ENCODE data around the gene NCOR1. TPM values are rescaled to one million over a fixed set of nuclear protein-coding genes. Genes with fewer than 3 reads are reported as not detected.
A peak's percentile ranks its signal among the peaks of the same experiment; 100 is the strongest.
"Not testable (repeated sequence)": the region's sequence is repeated elsewhere in the genome, so short reads cannot be mapped to it uniquely, and the experiment has no call there.

Gene NCOR1
- polyA plus RNA-seq, 1 of the 3 experiments (the other 2 are of a cell fraction) = 42.1 TPM

- Histone ChIP-seq H3K4me2 (no peak overlapping the region), H3K27ac (ENCODE audit: low read depth in 2 of 2, low read length in 1 of 2) (no peak overlapping the region), H4K20me1 (ENCODE audit: insufficient read depth) (peaks cover 61% of the 10 kb centered on the region), H3K4me3 (ENCODE audit: low read depth in 2 of 2, low read length in 1 of 2) (no peak overlapping the region), H3K9ac (no peak overlapping the region), H3F3A (replicated peaks; ENCODE audit: insufficient read depth) (peaks cover 15% of the 10 kb centered on the region), H3K36me3 (replicated peaks in 1 of 2; ENCODE audit: control insufficient read depth in 1 of 2, insufficient read depth in 2 of 2, low read length in 1 of 2) (peaks cover 10 to 31% of the 10 kb centered on the region in 2 experiments), H3K27me3 (ENCODE audit: insufficient read depth) (no peaks in the 10 kb centered on the region), H2AFZ (ENCODE audit: low read depth) (no peak overlapping the region), H3K79me2 (ENCODE audit: insufficient read depth) (peaks cover 97% of the 10 kb centered on the region), H3K9me2 (no peaks in the 10 kb centered on the region), H3K4me1 (ENCODE audit: control insufficient read depth in 1 of 2, insufficient read depth in 2 of 2, low read depth in 1 of 2, low read length in 1 of 2) (no peaks in the 10 kb centered on the region; a peak in 1 of 4 replicates), H3K9me3 (no peaks in the 10 kb centered on the region)
- ChIA-PET CTCF (no interaction called here), POLR2A (no interaction called here)
- TF ChIP-seq RXRA (IDR thresholded peaks at IDR 0.05; ENCODE audit: borderline replicate concordance, low read depth) (no peak), GABPA (IDR thresholded peaks at IDR 0.05; ENCODE audit: low read depth) (no peak), RCOR1 (IDR thresholded peaks at IDR 0.05; ENCODE audit: low read length) (no peak), RFX5 (IDR thresholded peaks at IDR 0.05; ENCODE audit: low read length) (no peak), SMC3 (IDR thresholded peaks at IDR 0.05; ENCODE audit: low read depth, low read length) (no peak), CHD2 (IDR thresholded peaks at IDR 0.05; ENCODE audit: low read length, partially characterized antibody) (no peak)
- 94% methylated on average over 1 of the region's 1 CpG for WGBS (ENCODE audit: low lambda C conversion rate)
- DNase-seq = no peak
Observed at GRCh38 chr17:16197276-16197675, 18.1 kb downstream of the NCOR1 start.

GRCh38 chr17:16194307-16194835, 21.0 kb downstream of the NCOR1 start:
- H3K27ac ChIP-seq (ENCODE audit: low read depth in 2 of 2, low read length in 1 of 2); H3K9me2 ChIP-seq; POLR2A ChIA-PET; CTCF ChIA-PET; DNase-seq; H3K4me3 ChIP-seq (ENCODE audit: low read depth in 2 of 2, low read length in 1 of 2); H2AFZ ChIP-seq (ENCODE audit: low read depth); H3K27me3 ChIP-seq (ENCODE audit: insufficient read depth); H3K9me3 ChIP-seq; H3K9ac ChIP-seq; H3K4me2 ChIP-seq; H3K4me1 ChIP-seq (ENCODE audit: control insufficient read depth in 1 of 2, insufficient read depth in 2 of 2, low read depth in 1 of 2, low read length in 1 of 2): not testable (repeated sequence)
- Histone ChIP-seq H3K79me2 (ENCODE audit: insufficient read depth) (peaks cover 97% of the 10 kb centered on the region), H4K20me1 (ENCODE audit: insufficient read depth) (peaks cover 50% of the 10 kb centered on the region), H3K36me3 (replicated peaks in 1 of 2; ENCODE audit: control insufficient read depth in 1 of 2, insufficient read depth in 2 of 2, low read length in 1 of 2) (peaks cover 10 to 52% of the 10 kb centered on the region in 2 experiments), H3F3A (replicated peaks; ENCODE audit: insufficient read depth) (peaks cover 28% of the 10 kb centered on the region)
- 93% methylated on average over 2 of the region's 2 CpGs for WGBS (ENCODE audit: low lambda C conversion rate)

- Histone ChIP-seq H2AFZ (ENCODE audit: low read depth) (no peak overlapping the region), H3K9me2 (no peaks in the 10 kb centered on the region), H3F3A (replicated peaks; ENCODE audit: insufficient read depth) (peaks cover 31% of the 10 kb centered on the region), H3K4me1 (ENCODE audit: control insufficient read depth in 1 of 2, insufficient read depth in 2 of 2, low read depth in 1 of 2, low read length in 1 of 2) (peaks cover 0 to 10% of the 10 kb centered on the region in 2 experiments; a peak in 1 of 4 replicates), H3K4me3 (ENCODE audit: low read depth in 2 of 2, low read length in 1 of 2) (no peak overlapping the region), H4K20me1 (ENCODE audit: insufficient read depth) (peaks cover 33% of the 10 kb centered on the region), H3K9ac (no peak overlapping the region), H3K4me2 (no peak overlapping the region), H3K79me2 (ENCODE audit: insufficient read depth) (peaks cover 97% of the 10 kb centered on the region), H3K9me3 (no peaks in the 10 kb centered on the region), H3K36me3 (replicated peaks in 1 of 2; ENCODE audit: control insufficient read depth in 1 of 2, insufficient read depth in 2 of 2, low read length in 1 of 2) (peaks cover 5 to 63% of the 10 kb centered on the region in 2 experiments), H3K27me3 (ENCODE audit: insufficient read depth) (no peaks in the 10 kb centered on the region), H3K27ac (ENCODE audit: low read depth in 2 of 2, low read length in 1 of 2) (peak overlapping the region in 1 of 2 experiments; percentile 36; a peak in 1 of 4 replicates)
- POLR2A ChIA-PET = interaction anchor here (0.9 kb wide), 1 partner anchor 129 kb away, joined by 3 read pairs; no protein-coding TSS in a partner anchor
- no peak for DNase-seq
- 94% methylated on average over 3 of the region's 3 CpGs for WGBS (ENCODE audit: low lambda C conversion rate)
- CTCF ChIA-PET = no interaction called here
- TF ChIP-seq JUND (IDR thresholded peaks at IDR 0.05) = no peak
- TF ChIP-seq REST (IDR thresholded peaks at IDR 0.05; ENCODE audit: low read depth, low read length) = no peak
- TF ChIP-seq IRF3 (IDR thresholded peaks at IDR 0.05; ENCODE audit: low read depth, low read length) = no peak
- TF ChIP-seq USF2 (IDR thresholded peaks at IDR 0.05; ENCODE audit: borderline replicate concordance, low read depth, low read length) = no peak
- no peak for TF ChIP-seq CHD2 (IDR thresholded peaks at IDR 0.05; ENCODE audit: low read length, partially characterized antibody)
- no peak for TF ChIP-seq FOXJ3 (CRISPR knock-in tag; IDR thresholded peaks at IDR 0.05)
- no peak for TF ChIP-seq YY1 (IDR thresholded peaks at IDR 0.05; ENCODE audit: low read depth)
- no peak for TF ChIP-seq TCF12 (IDR thresholded peaks at IDR 0.05)
- no peak for TF ChIP-seq RAD21 (IDR thresholded peaks at IDR 0.05; ENCODE audit: low read length)
- no peak for TF ChIP-seq SMC3 (IDR thresholded peaks at IDR 0.05; ENCODE audit: low read depth, low read length)
- no peak for TF ChIP-seq SIN3A (IDR thresholded peaks at IDR 0.05; ENCODE audit: borderline replicate concordance, low read depth, low read length)
- no peak for TF ChIP-seq EZH2phosphoT487 (IDR thresholded peaks at IDR 0.05; ENCODE audit: borderline replicate concordance, low read depth)
Observed at GRCh38 chr17:16191604-16192003, 23.7 kb downstream of the NCOR1 start.
